HEK293 (cell line): ENCODE results near the gene CIZ1.

Experiments
- CTCF ChIA-PET: fragments of 350-600 bp; formaldehyde crosslinking; extraction: SDS; loops from one replicate; lab custom pipeline; 2021; ENCODE audit warnings: antibody characterized with exemption; lab: Yijun Ruan, JAX
- POLR2A ChIA-PET: fragments of 300-600 bp; formaldehyde crosslinking; extraction: SDS; loops from one replicate; lab custom pipeline; 2020; ENCODE audit warnings: antibody characterized with exemption, inconsistent platforms; lab: Yijun Ruan, JAX
- H3K27ac ChIP-seq: fragments of 200-500 bp; sonication (Bioruptor generic); 2 replicates; pipeline ENCODE4 v1.5.1; 2014; ENCODE audit warnings: low read depth, low read length, control low read depth, inconsistent platforms; ENCODE audit errors: extremely low read depth
- H3K36me3 ChIP-seq, 2 experiments: fragments of 200-500 bp in 1 of 2; sonication (Bioruptor generic) in 1 of 2; 1 replicate in 1 of 2; 2 replicates in 1 of 2; pipeline ENCODE4 v1.5.1; 2014 to 2017; ENCODE audit warnings: inconsistent platforms in 2 of 2, low read length in 2 of 2; ENCODE audit not compliant: control insufficient read depth in 2 of 2, insufficient read depth in 1 of 2
- H3K4me1 ChIP-seq: fragments of 200-500 bp; sonication (Bioruptor generic); 2 replicates; pipeline ENCODE4 v1.5.1; 2014; ENCODE audit warnings: mild to moderate bottlenecking, low read length, inconsistent platforms; ENCODE audit not compliant: control insufficient read depth, insufficient read depth
- H3K4me3 ChIP-seq: 2 replicates; pipeline ENCODE4 v1.5.1; 2011; ENCODE audit warnings: low read depth, mild to moderate bottlenecking, control low read depth, low read length, moderate library complexity
- H3K9me3 ChIP-seq: fragments of 200-500 bp; sonication (Bioruptor generic); 2 replicates; pipeline ENCODE4 v1.5.1; 2014; ENCODE audit warnings: low read depth, low read length, inconsistent platforms; ENCODE audit not compliant: control insufficient read depth, insufficient read depth
- ATF2 ChIP-seq: fragments of 450-650 bp; formaldehyde crosslinking; IDR thresholded peaks from 2 replicates; pipeline ENCODE4 v1.5.1; 2016; ENCODE audit warnings: missing biosample characterization, missing genetic modification characterization, low read depth
- FEZF1 ChIP-seq: fragments of 450-650 bp; formaldehyde crosslinking; IDR thresholded peaks from 2 replicates; pipeline ENCODE4 v1.5.1; 2016; ENCODE audit warnings: missing biosample characterization, missing genetic modification characterization
- GLIS2 ChIP-seq: fragments of 450-650 bp; formaldehyde crosslinking; IDR thresholded peaks from 2 replicates; pipeline ENCODE4 v1.5.1; 2016; ENCODE audit warnings: missing biosample characterization, missing genetic modification characterization
- IKZF3 ChIP-seq: fragments of 450-650 bp; IDR thresholded peaks from 2 replicates; pipeline ENCODE4 v1.5.0; 2018; ENCODE audit warnings: missing biosample characterization, mild to moderate bottlenecking, missing genetic modification characterization, moderate library complexity
- PRDM6 ChIP-seq: fragments of 450-650 bp; formaldehyde crosslinking; IDR thresholded peaks from 2 replicates; pipeline ENCODE4 v1.5.1; 2017; ENCODE audit warnings: missing biosample characterization, missing genetic modification characterization
- REPIN1 ChIP-seq: fragments of 450-650 bp; formaldehyde crosslinking; IDR thresholded peaks from 2 replicates; pipeline ENCODE4 v1.5.1; 2017; ENCODE audit warnings: missing biosample characterization, missing genetic modification characterization, low read depth
- REST ChIP-seq: fragments of 450-650 bp; formaldehyde crosslinking; IDR thresholded peaks from 2 replicates; pipeline ENCODE4 v1.5.1; 2016; ENCODE audit warnings: missing biosample characterization, missing genetic modification characterization
- WT1 ChIP-seq: fragments of 450-650 bp; formaldehyde crosslinking; IDR thresholded peaks from 2 replicates; pipeline ENCODE4 v1.5.1; 2016; ENCODE audit warnings: missing biosample characterization, missing genetic modification characterization
- ZBTB17 ChIP-seq: fragments of 450-650 bp; formaldehyde crosslinking; IDR thresholded peaks from 2 replicates; pipeline ENCODE4 v1.5.1; 2016; ENCODE audit warnings: missing biosample characterization, missing genetic modification characterization
- ZBTB8A ChIP-seq: fragments of 450-650 bp; formaldehyde crosslinking; IDR thresholded peaks from 2 replicates; pipeline ENCODE4 v1.5.1; 2016; ENCODE audit warnings: missing biosample characterization, missing genetic modification characterization
- ZFP3 ChIP-seq: fragments of 450-650 bp; formaldehyde crosslinking; IDR thresholded peaks from 2 replicates; pipeline ENCODE4 v1.5.1; 2016; ENCODE audit warnings: low read depth, missing biosample characterization, missing genetic modification characterization
- ZNF133 ChIP-seq: fragments of 450-650 bp; formaldehyde crosslinking; IDR thresholded peaks from 2 replicates; pipeline ENCODE4 v1.5.1; 2016; ENCODE audit warnings: missing biosample characterization, missing genetic modification characterization
- ZNF266 ChIP-seq: fragments of 450-650 bp; formaldehyde crosslinking; IDR thresholded peaks from 2 replicates; pipeline ENCODE4 v1.5.1; 2016; ENCODE audit warnings: missing biosample characterization, missing genetic modification characterization, low read depth
- ZNF280D ChIP-seq: fragments of 450-650 bp; formaldehyde crosslinking; IDR thresholded peaks from 2 replicates; pipeline ENCODE4 v1.5.1; 2016; ENCODE audit warnings: missing biosample characterization, missing genetic modification characterization
- ZNF354C ChIP-seq: fragments of 450-650 bp; formaldehyde crosslinking; IDR thresholded peaks from 2 replicates; pipeline ENCODE4 v1.5.1; 2016; ENCODE audit warnings: missing biosample characterization, missing genetic modification characterization, low read depth, borderline replicate concordance
- ZNF416 ChIP-seq: fragments of 450-650 bp; formaldehyde crosslinking; IDR thresholded peaks from 2 replicates; pipeline ENCODE4 v1.5.1; 2016; ENCODE audit warnings: missing biosample characterization, missing genetic modification characterization
- ZNF426 ChIP-seq: fragments of 450-650 bp; formaldehyde crosslinking; IDR thresholded peaks from 2 replicates; pipeline ENCODE4 v1.5.1; 2017; ENCODE audit warnings: missing biosample characterization, missing genetic modification characterization, mild to moderate bottlenecking, inconsistent platforms, moderate library complexity
- ZNF558 ChIP-seq: fragments of 450-650 bp; formaldehyde crosslinking; IDR thresholded peaks from 2 replicates; pipeline ENCODE4 v1.5.1; 2016; ENCODE audit warnings: missing biosample characterization, missing genetic modification characterization
- ZNF600 ChIP-seq: fragments of 450-650 bp; formaldehyde crosslinking; IDR thresholded peaks from 2 replicates; pipeline ENCODE4 v1.5.1; 2016; ENCODE audit warnings: missing biosample characterization, missing genetic modification characterization
- ZNF621 ChIP-seq: fragments of 450-650 bp; formaldehyde crosslinking; IDR thresholded peaks from 2 replicates; pipeline ENCODE4 v1.5.1; 2017; ENCODE audit warnings: missing biosample characterization, missing genetic modification characterization
- ZNF660 ChIP-seq: fragments of 450-650 bp; IDR thresholded peaks from 2 replicates; pipeline ENCODE4 v1.5.1; 2018; ENCODE audit warnings: missing biosample characterization, mild to moderate bottlenecking, missing genetic modification characterization
- ZNF707 ChIP-seq: fragments of 450-650 bp; formaldehyde crosslinking; IDR thresholded peaks from 2 replicates; pipeline ENCODE4 v1.5.1; 2016; ENCODE audit warnings: missing biosample characterization, missing genetic modification characterization
- ZNF776 ChIP-seq: fragments of 450-650 bp; formaldehyde crosslinking; IDR thresholded peaks from 2 replicates; pipeline ENCODE4 v1.5.0; 2017; ENCODE audit warnings: missing biosample characterization, missing genetic modification characterization, borderline replicate concordance
- ZNF777 ChIP-seq: fragments of 450-650 bp; formaldehyde crosslinking; IDR thresholded peaks from 2 replicates; pipeline ENCODE4 v1.5.1; 2017; ENCODE audit warnings: missing biosample characterization, missing genetic modification characterization, borderline replicate concordance
- ZNF785 ChIP-seq: fragments of 450-650 bp; formaldehyde crosslinking; IDR thresholded peaks from 2 replicates; pipeline ENCODE4 v1.5.1; 2016; ENCODE audit warnings: missing biosample characterization, missing genetic modification characterization
- ZSCAN5A ChIP-seq: fragments of 450-650 bp; formaldehyde crosslinking; IDR thresholded peaks from 2 replicates; pipeline ENCODE4 v1.5.1; 2016; ENCODE audit warnings: missing biosample characterization, missing genetic modification characterization

The CIZ1 gene

GRCh38 chr9:128190516-128191405, 611 bp downstream of the CIZ1 start (continued):
- TF ChIP-seq ZNF707, result no peak
- TF ChIP-seq ZNF416, result no peak
- TF ChIP-seq ATF2 (tag by site-specific recombination), result no peak
- no peak for TF ChIP-seq ZNF776 (tag by site-specific recombination)
- TF ChIP-seq GLIS2 (tag by site-specific recombination), result peak; percentile 66
- TF ChIP-seq PRDM6 (tag by site-specific recombination), result no peak
- no peak for TF ChIP-seq ZBTB17
- no peak for TF ChIP-seq ZNF558
- TF ChIP-seq ZNF600 (tag by site-specific recombination), result 0 out of 2 replicates have a peak, but pooled peaks have one; percentile 25
- TF ChIP-seq ZBTB8A (tag by site-specific recombination), result 0 out of 2 replicates have a peak, but pooled peaks have one; percentile 67
- TF ChIP-seq ZNF777 (tag by site-specific recombination), result no peak
- TF ChIP-seq ZNF426 (tag by site-specific recombination), result no peak
- TF ChIP-seq ZNF354C (tag by site-specific recombination), result no peak
- TF ChIP-seq ZNF266 (tag by site-specific recombination), result no peak
- no peak for TF ChIP-seq ZNF785 (tag by site-specific recombination)
- no peak for TF ChIP-seq IKZF3
- no peak for TF ChIP-seq WT1 (tag by site-specific recombination)
- TF ChIP-seq FEZF1 (tag by site-specific recombination), result no peak
- TF ChIP-seq ZNF621 (tag by site-specific recombination), result no peak
- TF ChIP-seq REPIN1 (tag by site-specific recombination), result no peak
- TF ChIP-seq ZFP3 (tag by site-specific recombination), result no peak
- no peak for TF ChIP-seq ZNF133 (tag by site-specific recombination)

GRCh38 chr9:128190013-128190412, 1.4 kb downstream of the CIZ1 start:
- H3K27ac ChIP-seq, result no peak overlapping the region
- 0 out of 2 replicates have a peak, but pooled peaks have one; percentile 34 for TF ChIP-seq REST
- no peak for TF ChIP-seq ZNF660
- no peak for TF ChIP-seq ZSCAN5A
- TF ChIP-seq ZNF280D (tag by site-specific recombination), result no peak
- H3K9me3 ChIP-seq, result no peaks in the 10 kb centered on the region
- peaks cover 8 to 50% of the 10 kb centered on the region in 2 experiments; a peak in 2 of 3 replicates for H3K36me3 ChIP-seq
- CTCF ChIA-PET, result interaction anchor here (0.6 to 2.1 kb wide), 9 partner anchors 9 to 269 kb away, joined by 3 to 8 read pairs (median 4); no protein-coding TSS in a partner anchor
- no peaks in the 10 kb centered on the region for H3K4me1 ChIP-seq
- POLR2A ChIA-PET, result interaction anchor here (0.6 to 4.5 kb wide), 7 partner anchors 10 to 86 kb away, joined by 3 to 30 read pairs (median 6); partner anchors contain the start of genes BBLN, DNM1, GOLGA2 and SWI5
- no peak overlapping the region for H3K4me3 ChIP-seq
